GM10847 (cell line): ENCODE results near the gene SPRYD7.

Experiments used
- POLR2A ChIP-seq: IDR thresholded peaks from 2 replicates; pipeline ENCODE4 v1.6.1; 2011; ENCODE audit not compliant: insufficient read length; ENCODE audit errors: extremely low read depth

The SPRYD7 gene

DNA sequence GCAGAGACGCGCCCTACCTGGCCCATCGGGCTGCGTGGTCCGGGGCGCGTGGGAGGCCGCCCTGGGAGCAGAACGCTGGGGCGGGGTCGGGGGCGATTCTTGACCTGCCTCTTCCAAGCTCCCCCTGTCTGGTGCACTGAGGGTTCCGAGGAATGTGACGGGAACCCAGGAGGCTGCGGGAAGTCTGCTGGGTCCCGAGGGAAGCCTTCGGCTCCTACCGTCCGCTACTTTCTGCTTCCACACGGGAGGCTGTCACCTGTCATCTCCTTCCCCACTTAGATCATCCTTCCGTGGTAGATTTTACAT is 781 bp upstream of the SPRYD7 start:
- TF ChIP-seq POLR2A, result no peak

GRCh38 chr13:49935171-49936074 is 717 bp downstream of the SPRYD7 start:
- no peak for TF ChIP-seq POLR2A

- no peak for TF ChIP-seq POLR2A
Observed at GRCh38 chr13:49933511-49933910, 2.6 kb downstream of the SPRYD7 start.

GRCh38 chr13:49932868-49933267 is 3.3 kb downstream of the SPRYD7 start:
- no peak for TF ChIP-seq POLR2A

DNA sequence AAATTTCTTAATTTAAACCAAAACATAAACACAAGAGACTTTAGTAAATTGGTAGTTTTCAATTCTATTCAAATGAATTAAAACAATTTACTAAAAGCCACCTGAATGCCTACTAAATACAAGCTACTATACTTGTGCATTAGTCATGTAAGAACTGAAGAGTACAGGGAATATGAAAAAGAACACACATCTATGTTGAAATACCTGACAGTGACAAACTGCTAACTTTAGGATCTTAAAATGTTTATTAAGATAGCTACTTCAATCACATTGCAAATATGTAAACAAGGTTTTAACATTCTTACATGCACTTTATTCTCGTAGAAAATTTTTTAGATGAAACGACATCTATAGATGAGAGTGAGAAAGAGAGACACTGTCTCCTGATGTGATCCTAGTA is 4.1 kb downstream of the SPRYD7 start:
- TF ChIP-seq POLR2A, result no peak

- no peak for TF ChIP-seq POLR2A
Observed at GRCh38 chr13:49927755-49928154, 8.4 kb downstream of the SPRYD7 start.

DNA sequence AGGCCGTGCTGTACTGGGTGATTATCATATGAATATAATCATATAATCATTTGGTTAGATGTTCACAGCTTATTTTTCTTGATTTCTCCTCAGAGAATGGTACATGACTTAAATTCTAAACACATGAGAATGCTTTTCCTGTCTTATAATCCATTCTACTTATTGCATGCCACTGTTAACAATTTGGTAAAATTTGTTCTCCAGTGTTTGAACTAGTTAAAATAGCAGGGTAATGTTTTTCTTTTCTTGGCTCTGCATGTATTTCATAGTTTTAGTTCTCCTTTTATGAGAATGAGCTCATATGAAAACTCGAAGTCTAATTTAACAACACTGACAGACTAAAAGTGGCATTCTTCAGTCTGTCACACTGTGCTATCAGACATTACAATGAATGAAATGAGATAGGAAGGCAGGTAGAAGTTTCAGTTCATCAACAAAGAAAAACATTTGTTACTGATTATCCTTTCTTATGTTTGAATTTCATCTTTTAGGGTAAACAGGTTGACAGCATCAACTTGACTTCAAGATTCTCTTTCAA is 10.2 kb downstream of the SPRYD7 start:
- TF ChIP-seq POLR2A, result no peak

- TF ChIP-seq POLR2A, result no peak
Observed at GRCh38 chr13:49922301-49922700, 13.8 kb downstream of the SPRYD7 start.

GRCh38 chr13:49914947-49915346 is 21.2 kb downstream of the SPRYD7 start:
- no peak for TF ChIP-seq POLR2A

GRCh38 chr13:49908637-49909036 is 27.5 kb downstream of the SPRYD7 start:
- TF ChIP-seq POLR2A, result no peak

- no peak for TF ChIP-seq POLR2A
Observed at GRCh38 chr13:49904729-49905456, 31.2 kb downstream of the SPRYD7 start.

DNA sequence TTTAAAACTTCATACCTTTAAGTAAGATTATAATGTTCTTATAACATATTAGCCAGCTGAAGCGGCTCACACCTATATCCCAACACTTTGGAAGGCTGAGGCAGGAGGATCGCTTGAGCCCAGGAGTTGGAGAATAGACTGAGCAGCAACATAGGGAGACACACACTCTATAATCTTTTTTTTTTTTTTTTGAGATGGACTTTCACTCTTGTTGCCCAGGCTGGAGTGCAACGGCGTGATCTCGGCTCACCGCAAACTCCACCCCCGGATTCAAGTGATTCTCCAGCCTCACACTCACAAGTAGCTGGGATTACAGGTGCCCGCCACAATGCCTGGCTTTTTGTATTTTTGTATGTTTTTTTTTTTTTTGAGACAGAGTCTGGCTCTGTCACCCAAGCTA is 37.3 kb downstream of the SPRYD7 start:
- no peak for TF ChIP-seq POLR2A

DNA sequence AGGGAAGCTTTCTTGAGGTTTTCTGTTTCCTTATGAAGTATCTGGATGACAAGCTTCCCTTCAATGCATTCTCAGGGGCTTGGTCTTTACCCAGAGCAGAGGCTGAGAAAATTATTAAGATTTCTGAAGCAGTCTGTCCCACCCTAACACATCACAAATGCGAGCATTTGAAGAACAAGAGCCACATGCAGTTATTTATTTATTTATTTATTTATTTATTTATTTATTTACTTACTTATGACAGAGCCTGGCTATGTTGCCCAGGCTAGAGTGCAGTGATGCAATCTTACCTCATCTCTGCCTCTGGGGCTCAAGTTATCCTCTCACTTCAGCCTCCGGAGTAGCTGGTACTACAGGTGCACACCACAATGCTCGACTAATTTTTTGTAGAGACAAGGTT is 38.4 kb downstream of the SPRYD7 start:
- TF ChIP-seq POLR2A, result no peak

GRCh38 chr13:49895826-49896225 is 40.3 kb downstream of the SPRYD7 start:
- TF ChIP-seq POLR2A, result no peak

DNA sequence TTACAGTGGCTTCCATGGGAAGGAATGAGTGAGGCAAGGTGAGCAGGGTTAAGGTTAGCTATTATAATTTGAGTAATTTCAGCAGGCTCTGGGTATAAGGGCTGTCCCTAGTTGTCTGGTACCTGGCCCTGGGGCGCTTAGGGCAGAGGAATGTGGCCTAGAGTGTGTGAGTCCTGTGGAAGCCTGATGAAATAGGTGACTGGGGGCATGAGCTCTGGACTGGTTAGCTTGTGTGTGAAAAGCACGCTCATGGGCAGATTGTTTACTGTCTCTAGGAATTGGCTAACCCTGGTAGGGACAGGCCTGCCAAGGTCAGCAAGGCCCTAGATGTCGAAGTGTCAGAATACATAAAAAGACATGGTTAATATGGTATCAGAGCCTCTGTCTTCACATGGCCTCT is 42.5 kb downstream of the SPRYD7 start:
- TF ChIP-seq POLR2A, result no peak

GRCh38 chr13:49890376-49890775 is 45.8 kb downstream of the SPRYD7 start:
- TF ChIP-seq POLR2A, result no peak
